ENCODE data around the gene KIF26B.

The KIF26B gene

DNA sequence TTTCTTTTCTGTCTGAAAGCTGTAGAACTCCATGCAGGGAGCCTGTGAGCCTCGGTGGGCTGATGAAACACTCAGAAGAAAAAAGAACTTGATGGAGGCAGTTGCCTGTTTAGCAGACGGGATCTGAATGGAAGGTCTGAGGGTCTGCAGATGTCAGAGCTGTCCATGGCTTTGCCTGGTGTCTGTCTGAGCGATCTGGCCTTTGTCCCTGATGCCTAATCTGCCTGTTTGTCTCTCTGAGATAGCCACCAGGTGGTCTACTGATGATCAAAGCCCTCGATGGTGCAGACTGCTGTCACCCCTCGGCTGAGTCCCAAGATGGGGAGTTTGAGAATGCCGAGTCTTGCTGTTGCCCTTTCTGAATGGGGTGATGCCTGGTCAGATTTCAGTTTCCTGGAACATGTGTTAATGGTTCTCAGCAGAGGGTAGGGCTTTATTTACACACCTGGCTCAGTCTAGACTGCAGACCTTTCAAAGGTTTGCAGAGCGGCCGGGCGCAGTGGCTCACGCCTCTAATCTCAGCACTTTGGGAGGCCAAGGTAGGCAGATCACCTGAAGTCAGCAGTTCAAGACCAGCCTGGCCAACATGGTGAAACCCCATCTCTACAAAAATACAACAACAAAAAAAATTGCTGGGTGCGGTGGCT is 90.4 kb downstream of the KIF26B start:
- DNase-seq: no peak

DNA sequence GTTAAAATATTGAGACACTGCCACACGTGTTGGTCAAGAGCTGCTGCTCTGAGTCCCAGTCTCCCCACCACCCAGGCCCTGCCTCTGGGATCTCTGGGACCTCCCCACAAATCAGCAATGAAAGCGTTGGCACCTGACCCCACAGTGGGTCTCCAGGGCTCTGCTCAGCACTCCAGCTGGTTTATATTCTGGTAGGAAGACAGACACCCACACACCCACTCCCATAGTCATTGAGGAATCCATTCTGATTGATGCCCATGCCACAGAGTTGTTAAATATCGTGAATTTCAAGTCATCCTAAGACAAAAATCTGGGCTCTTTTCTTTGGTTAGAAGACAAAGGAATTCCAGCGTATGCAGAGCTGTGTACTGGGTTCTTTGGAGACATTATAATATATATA is 91.6 kb downstream of the KIF26B start:
- DNase-seq: no peak

DNA sequence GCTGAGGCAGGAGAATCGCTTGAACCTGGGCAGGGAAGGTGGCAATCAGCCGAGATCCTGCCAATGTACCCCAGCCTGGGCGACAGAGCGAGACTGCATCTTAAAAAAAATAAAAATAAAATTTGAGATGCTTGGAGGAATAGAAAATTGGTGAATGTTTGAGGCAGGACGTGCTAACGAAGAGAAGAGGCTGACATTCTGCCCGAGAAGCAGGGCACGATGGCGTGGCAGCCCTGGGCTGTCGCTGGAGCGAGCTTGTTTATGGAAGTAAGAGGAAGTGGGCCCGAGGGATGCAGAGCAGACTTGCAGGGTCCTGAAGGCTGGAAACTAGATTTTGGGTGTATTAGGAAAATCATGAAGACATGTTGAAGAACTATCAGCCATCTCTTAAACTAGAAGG is 92.6 kb downstream of the KIF26B start:
- no peak for DNase-seq

DNA sequence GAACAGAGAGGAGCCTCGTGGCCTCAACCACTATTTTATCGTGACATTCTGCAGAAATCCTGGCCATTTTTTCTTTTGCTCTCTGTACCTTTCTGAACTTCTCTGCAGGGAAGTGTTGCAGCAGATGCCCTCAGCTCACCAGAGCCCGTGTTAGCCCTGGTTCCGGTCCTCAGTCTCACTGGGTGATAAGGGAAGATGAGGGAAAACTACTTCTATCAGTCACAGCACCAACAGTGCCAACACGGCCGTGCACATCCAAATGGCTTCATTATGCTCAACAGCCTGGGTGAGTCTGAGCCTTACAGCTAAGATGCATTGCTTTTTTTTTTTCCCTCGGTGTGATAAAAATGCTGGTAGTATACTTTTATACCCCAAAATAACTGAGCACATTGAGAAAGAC is 93.0 kb downstream of the KIF26B start:
- no peak for DNase-seq

DNA sequence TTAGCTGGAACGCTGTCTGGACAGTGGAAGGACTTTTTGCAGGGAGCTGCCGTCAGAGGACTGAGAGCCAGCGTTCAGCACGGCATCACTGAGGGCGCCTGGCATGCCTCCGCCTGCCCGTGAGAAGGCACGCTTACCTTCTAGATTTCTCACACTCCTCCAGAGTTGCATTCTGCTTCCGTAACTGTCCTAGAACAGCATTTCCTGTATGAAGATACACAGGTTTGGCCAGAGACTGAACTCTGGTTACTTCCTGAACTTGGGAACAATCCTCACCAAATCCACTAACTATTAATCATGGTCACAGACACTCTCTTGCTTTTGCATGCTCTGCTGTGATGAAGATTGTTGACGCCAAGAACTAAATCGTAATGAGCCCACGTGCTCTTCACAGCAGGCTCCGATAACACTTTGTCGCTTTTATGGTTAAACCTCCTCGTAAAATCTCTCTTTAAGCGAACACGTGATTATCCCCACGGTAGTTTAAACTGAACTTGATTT is 93.5 kb downstream of the KIF26B start:
- DNase-seq: no peak

DNA sequence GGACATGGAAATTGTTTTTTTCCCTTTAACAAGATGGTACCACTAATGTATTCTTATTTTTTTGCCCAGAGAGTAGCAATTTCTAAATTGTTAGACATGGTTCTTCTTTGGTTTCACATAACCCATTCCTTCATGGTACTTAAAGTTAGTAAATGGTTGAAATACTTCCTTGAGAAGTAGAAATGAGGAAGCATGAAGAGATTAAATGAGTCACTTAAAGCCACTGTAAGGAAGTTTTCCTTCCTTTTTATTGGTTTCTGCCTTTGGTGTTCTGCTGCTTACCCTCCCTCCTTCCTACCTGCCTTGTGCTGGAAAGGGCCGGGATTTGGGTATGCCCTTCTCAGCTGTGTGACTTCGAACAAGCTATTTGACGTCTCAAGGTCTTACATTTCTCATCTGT is 101.0 kb downstream of the KIF26B start:
- DNase-seq: no peak

DNA sequence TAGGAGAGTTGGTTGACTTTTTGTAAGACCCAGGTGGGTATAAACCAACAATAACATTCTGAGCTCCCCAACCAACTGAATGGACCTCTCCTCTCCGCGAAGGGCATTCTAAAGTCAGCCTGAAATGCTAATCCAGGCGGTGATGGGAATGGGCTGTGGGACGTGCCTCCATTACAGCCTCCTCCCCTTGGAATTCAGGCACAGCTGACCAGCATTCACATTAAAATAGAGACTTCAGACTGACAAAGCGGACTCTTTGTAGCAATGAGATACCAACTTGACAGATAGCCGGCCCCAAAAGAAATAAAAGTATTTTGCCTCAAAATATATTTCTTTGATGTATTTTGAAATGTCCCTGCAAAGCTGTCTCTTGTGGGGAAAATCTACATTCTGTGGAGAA is 101.7 kb downstream of the KIF26B start:
- no peak for DNase-seq

DNA sequence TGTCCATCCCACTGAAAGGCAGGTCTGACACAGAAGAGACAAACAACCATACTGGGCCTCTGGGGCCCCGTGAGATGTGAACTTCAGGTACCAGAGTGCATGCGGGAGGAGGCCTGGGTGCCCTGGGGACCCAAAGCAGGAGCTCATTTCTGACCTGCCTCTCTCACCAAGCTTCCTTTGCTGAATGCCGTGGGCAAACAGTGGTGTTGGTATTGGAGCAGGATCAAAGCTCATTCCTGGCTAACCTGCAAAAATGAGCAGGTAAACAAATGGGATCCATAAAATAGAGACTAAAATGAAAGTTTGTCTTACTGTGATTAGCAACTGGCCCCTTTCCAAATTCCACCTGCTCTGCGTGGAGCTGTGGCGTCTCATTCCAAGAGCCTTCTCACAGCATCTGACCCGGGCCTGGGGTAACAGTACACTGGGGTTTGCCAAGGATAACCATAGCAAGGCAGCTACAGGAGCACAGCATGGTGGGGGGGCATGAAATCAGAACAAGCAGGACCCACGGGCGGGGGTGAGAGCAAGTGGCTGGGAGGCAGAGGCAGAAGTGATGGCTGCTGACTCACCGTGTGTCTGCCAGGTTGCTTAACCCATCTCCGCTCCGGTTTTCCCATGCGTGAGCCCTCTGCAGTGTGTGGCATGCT is 103.6 kb downstream of the KIF26B start:
- DNase-seq: no peak

DNA sequence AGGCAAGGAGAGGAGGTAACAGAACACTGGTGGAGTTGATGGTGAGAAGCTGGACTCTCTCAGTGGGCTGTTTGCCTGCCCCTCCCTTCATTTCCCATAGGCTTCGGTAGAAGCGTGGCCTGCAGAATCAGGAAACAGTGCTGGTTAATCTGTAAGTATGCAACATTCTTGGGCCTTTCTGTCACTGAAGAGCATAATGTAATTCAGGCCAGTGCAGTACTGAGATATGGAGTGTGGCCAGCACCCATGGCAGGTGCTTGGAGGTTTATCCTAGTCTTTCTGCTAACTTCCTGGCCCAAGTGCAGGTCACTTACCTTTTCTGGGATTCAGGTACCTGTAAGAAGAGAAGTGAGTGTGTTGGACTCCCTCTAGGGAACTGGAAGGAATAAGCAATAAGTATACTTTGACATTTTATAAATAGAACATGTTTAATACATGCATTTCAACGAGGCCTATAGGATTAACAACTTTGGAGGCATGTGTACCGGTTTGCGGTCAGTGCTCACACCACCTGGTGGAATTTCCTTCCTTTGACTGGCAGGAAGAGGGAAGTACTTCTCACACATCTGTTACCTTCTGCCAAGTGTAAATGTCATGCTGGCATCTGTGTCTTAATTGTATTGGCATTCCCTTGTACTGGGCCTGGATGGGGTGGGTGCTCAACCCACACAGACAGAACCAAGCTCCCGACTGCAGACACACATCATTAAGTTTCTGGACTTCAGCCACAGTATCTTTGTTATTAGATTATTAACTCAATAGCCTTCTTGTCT is 105.5 kb downstream of the KIF26B start:
- DNase-seq: no peak

DNA sequence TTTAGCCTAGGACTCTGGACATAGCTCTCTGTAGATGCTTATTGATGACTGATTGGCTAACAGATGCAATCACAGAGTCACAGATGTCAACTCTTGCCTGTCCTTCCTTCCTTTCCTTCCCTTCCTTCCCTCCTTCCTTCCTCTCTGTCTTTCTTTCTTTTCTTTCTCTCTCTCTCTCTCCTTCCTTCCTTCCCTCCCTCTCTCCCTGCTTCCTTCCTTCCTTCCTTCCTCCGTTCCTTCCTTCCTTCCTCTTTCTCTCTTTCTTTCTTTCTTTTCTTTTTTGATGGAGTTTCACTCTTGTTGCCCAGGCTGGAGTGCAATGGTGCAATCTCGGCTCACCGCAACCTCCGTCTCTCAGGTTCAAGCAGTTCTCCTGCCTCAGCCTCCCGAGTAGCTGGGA is 106.1 kb downstream of the KIF26B start:
- DNase-seq: no peak

DNA sequence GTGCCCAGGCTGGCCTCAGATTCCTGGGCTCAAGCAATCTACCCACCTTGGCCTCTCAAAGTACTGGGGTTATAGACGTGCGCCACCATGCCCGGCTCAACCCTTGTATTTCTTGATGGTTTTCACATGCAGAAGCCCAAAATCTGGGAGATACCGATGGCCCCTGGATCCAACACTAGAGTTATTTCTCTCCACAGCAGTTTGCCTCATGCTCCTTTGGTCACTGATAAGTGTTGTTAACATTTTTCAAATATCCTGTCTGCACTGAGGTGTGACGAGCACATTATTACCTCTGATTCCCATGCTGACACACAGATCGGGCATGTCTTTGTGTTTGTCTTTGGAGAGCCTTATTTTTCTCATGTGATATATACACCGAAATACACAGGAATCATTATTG is 107.0 kb downstream of the KIF26B start:
- no peak for DNase-seq

DNA sequence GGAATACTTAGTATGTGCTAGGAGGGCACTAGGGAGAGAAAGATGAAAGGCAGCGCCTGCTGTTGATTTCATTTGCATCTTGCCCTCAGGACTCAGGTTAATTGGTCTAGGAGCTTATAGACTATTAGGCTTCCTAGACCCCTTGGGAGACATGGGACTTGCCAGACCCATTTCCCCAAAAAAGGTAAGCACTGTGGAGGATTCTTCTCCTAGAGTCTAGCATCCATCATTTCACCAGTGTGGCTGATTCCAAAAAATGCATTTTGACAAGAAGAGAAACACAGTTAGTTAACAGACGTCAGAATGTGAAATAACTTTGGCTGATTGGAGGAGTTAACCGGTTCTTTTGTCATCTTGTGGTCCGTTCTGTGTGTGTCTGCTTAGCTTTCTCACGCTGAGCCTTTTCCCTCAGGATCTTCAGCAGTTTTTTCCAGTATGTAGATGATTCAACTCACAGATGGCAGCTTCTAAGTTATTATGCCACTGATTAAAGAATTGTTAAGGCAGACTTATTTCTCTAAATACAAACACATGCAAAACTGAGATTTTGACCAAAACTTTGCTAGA is 108.8 kb downstream of the KIF26B start:
- DNase-seq: no peak

DNA sequence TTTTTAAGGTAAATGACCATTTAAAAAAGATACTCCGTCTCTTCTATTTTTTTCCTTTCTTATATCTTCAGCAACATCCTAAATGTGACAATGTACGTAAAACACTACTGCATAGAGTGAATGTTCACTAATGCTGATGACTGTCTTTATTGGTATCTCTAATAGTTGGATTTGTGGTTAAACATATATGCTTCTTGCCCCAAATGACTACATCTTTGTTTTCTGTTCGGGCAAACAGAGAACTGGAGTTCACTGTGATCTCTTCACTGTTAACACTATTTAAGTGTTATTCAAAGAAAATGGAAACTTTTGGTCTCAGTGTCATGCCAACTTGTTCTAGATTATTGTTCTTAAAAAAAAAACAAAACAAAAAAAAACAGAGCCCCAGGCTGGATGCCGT is 109.4 kb downstream of the KIF26B start:
- no peak for DNase-seq

DNA sequence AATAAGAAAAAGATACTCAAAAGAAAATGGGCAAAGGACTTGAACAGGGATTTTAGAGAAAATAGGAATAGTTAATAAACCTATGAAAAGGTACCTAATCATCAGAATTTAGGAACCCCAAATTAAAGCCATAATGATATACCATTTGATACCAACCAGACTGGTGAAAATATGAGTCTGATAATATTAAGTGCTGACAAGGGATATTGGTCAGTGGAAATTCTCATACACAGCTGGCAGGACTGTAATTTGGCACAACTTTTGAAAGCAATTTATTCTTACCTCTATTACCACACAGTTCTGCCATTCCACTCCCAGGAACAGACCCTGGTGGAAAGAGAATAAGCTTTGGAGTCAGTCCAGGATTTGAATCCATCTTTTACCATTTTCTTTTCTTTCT is 111.3 kb downstream of the KIF26B start:
- DNase-seq: no peak

DNA sequence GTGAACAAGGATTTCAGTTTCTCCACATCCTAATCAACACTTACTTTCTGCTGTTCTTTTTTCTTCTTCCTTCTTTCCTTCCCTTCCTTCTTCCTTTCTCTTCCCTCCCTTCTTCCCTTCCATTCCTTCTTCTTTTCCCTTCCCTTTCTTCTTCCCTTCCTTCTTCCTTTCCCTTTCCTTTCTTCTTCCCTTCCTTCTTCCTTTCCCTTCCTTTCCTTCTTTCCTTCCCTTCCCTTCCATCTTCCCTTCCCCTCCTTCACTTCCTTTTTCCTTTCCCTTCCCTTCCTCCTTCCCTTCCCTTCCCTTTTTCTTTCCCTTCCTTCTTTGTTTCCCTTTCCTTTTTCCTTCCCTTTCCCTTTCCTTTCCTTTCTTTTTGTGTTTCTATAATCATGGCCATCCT is 115.3 kb downstream of the KIF26B start:
- DNase-seq: no peak

DNA sequence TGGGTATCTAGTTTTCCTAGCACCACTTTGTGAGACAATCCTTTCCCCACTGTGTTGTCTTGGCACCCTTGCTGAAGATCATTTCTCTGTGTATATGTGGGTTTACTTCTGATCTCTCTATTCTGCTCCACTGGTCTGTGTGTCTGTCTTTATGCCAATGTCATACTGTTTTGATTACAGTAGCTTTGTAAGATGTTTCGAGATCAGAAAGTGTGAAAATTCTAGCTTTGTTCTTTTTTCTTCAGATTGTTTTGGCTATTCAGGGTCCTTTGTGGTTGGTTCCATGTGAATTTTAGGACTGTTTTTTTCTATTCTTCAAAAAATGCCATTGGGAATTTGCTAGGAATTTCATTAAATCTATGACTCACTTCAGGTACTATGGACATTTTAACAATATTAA is 116.2 kb downstream of the KIF26B start:
- DNase-seq: no peak

DNA sequence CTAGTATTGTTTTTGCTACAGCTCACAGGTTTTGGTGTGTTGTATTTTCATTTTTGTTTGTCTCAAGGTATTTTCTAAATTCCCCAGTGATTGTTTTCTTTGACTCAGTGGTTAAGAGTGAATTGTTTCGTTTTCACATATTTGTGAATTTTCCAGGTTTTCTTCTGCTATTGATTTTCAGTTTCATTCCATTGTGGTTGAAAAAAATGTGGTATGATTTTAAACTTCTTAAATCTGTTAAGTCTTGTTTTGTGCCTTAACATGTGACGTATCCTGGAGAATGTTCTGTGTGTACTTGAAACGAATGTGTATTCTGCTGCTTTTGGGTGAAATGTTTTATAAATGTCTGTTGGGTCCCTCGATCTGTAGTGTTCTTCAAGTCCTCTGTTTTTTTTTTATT is 117.9 kb downstream of the KIF26B start:
- DNase-seq: no peak

DNA sequence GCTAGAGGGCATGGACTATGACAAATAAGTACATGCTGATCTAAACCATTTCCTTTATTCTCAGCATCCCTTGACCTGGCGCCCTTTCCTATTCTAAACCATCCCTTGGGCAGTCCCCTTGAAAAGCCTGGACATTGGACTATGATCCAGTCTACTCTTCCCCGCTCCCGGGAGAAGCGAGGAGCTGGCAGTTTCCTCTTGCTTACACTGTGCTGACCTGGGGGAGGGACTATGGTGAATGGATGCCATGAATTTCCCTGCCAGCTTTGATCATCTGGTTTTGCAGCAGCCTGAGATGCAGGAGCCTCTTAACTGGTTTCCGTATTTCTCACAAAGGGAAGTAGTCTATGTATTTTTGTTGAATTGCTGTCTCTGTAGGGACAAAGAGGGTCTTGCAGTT is 121.7 kb downstream of the KIF26B start:
- DNase-seq: no peak

DNA sequence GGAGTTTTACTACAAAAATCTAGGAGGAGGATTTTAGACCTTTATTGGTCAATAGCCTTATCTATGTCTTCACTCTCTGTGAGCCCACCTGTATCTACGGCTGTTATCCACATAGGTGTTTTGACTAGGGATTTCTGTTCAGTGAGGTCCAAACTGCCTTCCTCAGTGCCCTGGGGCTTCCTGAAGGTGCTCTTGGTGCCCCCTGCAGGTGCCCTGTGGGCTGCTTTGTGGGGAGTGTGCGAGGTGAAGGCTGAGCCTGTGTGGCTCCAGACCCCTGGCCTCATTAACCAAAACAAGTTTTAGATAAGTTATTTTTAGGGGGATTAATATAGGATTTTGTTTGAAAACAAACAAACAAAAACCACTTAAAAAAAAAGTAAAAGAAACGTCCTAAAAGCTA is 122.5 kb downstream of the KIF26B start:
- DNase-seq: no peak

DNA sequence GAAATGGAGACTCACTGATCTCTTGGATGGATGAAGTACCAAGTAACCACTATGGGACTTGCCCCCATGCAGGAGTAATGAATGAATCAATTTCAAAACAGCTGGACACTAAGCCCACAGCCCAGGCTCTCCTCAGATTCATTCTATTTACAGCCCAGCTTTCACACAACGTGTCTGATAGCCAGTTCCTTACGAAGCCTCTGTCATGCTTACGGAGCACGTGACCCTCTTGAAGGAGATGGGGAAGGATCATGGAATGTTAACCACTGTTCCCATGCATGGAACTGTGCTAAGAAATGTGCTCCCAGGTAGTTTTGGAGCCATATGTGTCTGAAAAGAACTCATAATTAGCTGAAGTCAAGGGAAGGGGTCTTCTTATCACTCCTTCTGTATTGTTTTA is 124.1 kb downstream of the KIF26B start:
- no peak for DNase-seq

DNA sequence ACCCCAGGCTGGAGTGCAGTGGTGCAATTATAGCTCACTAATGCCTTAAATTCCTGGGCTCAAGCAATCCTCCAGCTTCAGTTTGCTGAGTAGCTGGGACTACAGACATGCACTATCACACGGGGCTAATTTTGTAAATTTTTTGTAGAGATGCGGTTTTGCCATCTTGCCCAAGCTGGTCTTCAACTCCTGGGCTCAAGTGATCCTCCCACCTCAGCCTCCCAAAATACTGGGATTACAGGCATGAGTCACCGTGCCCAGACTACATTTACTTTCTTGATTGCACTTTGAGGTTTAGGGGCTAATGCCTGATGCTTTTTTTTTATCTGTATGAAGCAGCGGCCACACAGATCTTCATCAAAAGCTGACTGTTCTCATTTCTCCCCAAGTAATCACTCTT is 124.6 kb downstream of the KIF26B start:
- DNase-seq: no peak

DNA sequence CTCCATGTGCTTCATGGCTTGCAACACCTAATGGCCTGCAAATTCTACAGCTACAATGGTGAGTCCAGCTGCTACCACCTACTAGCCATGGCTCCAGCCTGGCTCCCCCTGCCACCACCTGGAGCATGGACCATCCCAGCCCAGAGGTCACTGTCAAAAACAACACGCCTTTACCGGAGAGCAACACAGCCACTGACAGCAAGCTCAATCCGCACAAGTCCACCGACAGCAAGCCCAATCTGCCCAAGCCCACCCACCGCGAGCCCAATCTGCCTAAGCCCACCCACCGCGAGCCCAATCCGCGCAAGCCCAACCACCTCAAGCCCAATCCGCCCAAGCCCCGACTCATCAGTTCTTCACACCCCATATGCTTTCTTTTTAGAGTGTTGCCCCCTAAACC is 128.2 kb downstream of the KIF26B start:
- no peak for DNase-seq

DNA sequence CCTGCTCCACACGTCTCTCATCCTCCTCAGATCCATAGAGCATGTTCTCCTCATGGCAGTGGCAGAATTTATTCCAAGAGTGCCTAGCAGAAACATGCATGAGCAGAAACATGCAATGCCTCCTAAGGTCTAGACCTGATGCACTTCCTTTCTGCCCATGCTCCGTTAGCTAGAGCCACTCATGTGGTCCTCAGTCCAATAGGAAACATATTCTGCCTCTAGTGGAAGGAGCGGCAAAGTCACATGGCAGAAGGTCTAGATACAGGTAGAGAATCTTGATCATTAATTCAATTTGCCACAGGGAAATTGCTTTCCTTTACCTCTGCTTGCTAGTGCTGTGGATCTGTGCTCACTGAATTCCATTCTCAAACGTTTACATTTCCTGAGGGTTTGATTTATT is 130.4 kb downstream of the KIF26B start:
- no peak for DNase-seq

DNA sequence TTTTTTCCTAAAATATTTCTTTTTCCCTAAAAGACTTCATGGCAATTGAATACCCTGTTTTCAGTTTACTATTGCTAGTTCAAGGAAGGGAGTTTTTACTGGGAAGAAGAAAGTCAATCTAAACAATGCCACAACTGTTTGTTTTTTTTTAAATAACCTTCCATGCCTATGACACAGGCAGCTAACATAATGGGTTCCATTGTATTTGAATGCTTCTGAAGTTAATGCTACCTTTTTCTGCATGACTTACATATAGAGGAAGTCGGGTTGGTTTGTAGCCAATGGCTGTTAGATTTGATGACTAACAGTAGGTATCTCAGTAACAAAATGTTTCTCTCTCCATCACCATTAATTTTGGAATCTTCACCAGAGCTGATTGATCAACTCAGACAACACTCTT is 134.0 kb downstream of the KIF26B start:
- DNase-seq: no peak

Measured in activated CD8-positive, alpha-beta memory T cell treated with anti-CD3 and anti-CD28 coated beads for 24 hours (primary cell).